Activated gamma-delta T cell treated with Interleukin-2 at 50 U/mL for 16 hours (primary cell): ENCODE results near the gene BLOC1S4.
"Not testable (repeated sequence)": the region's sequence is repeated elsewhere in the genome, so short reads cannot be mapped to it uniquely, and the experiment has no call there.

Experiments used
- DNase-seq: peaks from one replicate; pipeline ENCODE4 v3.0.0-alpha.2; 2020

Gene BLOC1S4

GRCh38 chr4:6719611-6720179 is 3.7 kb downstream of the BLOC1S4 start:
- DNase-seq, result no peak

- peak; percentile 89 for DNase-seq
Measured at GRCh38 chr4:6720202-6720699, 4.3 kb downstream of the BLOC1S4 start.

DNA sequence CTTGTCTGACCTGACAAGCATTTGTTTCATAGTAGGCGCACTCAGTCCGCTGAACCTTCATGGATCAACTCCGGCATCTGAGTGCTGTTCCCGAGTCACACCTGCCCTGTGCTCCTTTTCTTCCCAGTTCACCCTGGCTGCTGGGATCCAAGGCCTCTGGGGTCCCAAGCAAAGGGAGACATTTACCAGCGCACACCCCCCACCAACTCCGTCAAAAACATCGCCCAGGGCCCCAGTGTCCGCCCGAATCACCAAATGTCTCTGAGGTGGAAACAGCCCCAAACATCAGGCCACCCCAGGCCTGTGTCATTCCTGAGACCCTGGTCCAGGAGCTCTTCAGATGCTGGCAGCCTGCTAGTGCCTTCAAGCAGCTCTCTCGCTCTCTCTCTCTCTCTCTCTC is 5.1 kb downstream of the BLOC1S4 start:
- DNase-seq, result no peak

GRCh38 chr4:6722891-6723290 is 6.9 kb downstream of the BLOC1S4 start:
- no peak for DNase-seq

DNA sequence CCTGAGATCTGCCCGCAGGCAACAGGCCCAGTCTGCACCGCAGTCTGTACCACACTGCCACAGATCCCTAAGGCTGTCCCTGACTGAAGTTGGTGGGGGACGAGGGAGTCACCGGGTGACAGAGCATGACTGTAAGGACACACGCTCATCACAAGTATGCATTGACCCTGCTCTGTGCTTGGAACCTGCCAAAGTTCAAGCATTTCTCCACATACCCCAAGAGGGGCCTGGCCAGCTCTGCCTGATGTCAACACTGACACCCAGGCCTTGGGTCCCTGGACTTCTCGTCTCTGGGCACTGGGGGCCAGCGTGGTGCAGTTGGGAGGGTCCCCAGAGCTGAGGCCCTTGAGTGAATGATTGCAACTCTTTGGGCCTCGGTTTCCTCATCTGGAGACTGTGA is 7.9 kb downstream of the BLOC1S4 start:
- no peak for DNase-seq

DNA sequence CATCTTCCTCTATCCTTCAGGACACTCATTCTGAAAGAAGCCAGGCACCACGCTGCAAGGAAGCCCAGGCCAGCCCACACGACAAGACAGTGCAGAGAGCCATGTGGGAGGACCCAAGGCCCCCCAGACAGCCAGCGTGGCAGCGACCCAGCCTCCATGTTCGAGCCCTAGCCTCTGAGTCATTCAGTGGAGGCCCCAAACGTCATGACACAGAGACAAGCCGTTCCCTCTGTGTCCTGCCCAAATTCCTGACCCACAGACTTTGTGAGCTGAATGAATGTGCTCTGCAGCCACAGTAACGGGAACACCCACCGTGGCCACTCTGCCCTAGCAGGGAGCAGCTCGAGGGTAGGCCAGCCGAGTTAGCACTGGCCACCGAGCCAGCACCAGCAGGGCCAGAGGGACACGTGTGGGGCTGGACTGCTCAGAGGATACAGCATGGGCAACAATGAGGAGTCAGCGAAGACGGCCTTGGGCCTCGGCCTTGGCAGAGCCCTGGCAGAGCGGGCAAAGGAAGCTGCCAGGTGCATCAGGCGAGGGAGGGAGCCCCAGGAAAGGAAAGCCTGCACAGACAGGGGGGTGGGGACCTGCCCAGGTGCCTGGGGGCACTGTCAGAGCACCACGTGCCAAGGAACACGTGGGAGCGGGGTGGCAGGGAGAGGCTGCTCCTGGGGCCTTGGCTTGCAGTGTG is 8.6 kb downstream of the BLOC1S4 start:
- no peak for DNase-seq

DNA sequence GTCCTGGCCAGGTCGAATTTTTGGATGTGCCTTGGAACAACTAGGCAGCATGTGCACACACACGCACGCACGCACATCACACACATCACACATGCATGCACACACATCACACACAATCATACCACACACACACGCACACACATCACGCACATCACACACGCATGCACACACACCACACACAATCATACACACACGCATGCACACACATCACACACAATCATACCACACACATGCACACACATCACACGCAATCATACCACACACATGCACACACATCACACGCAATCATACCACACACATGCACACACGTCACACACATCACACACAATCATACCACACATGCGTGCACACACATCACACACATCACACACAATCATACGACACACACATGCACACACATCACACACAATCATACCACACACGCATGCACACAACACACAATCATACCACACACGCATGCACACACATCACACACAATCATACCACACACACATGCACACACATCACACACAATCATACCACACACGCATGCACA is 9.5 kb downstream of the BLOC1S4 start:
- not testable (repeated sequence) for DNase-seq

DNA sequence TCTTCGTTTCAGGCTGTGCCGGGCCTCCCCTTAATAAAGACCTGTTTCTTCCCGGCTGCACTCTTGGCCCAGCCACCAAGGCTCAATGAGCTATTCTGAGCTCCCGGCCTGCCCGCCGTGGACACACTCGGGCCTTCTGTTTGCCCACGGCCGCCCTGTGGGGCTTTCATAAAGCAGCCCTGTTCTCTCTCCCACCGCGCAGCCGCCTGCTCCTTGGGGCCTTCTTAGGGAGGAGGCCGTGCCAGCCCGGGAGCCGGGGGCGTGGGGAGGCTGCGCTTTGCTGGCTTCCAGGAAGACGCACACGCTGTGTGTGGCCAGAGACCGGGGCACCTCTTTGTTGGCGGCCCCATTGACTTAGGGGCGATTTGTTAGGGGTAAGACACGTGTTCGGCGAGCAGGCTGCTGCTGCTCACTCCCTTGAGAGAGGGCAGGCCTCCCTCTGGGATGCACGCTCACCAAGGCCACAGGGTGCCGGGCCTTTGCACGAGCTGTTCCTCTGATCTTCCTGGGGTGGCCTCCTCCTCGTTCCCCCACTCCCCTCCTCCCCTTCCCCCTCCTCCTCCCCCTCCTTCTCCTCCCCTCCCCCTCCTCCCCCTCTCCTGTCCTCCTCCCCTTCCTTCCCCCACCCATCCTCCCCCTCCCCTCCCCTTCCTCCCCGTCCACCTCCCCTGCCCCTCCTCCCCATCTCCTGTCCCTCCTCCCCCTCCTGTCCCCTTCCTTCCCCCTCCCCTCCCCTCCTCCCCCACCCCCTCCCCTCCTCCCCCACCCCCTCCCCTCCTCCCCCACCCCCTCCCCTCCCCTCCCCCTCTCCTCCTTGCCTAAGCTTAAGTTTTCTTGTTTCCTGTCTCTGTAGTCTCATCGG is 11.3 kb downstream of the BLOC1S4 start:
- DNase-seq, result no peak

- DNase-seq, result no peak
Measured at GRCh38 chr4:6727943-6728250, 11.9 kb downstream of the BLOC1S4 start.

DNA sequence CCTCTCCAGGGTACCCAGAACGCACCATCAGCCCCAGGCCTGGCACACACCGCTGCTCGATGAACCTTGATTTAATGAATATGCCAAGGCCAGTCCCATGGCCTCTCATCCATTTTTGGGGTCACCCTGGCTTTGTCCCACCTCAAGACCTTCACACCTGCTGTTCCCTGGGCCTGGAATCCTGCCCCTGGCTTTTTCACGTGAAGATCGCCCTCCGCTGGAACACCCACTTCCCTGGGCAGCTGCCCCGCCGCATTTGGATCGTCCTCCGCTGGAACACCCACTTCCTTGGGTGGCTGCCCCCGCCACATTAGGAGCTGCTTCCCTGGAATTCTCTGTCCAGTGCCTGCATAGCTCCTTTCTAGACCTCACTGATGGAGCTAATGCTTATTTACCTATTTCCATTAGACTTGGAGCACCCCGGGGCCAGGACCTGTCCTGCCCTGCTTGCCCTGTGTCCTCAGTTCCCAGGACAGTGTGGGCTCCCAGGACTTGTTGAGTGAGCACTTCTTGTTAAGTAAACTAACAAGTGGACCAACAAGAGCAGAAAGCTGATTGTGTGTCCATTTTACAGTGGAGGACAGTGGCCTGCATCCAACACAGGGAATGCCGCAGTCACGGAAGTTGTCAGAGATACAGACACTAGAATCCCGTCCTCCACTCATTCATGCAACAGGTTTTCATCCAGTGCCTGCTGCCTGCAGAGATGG is 12.5 kb downstream of the BLOC1S4 start:
- DNase-seq, result no peak

DNA sequence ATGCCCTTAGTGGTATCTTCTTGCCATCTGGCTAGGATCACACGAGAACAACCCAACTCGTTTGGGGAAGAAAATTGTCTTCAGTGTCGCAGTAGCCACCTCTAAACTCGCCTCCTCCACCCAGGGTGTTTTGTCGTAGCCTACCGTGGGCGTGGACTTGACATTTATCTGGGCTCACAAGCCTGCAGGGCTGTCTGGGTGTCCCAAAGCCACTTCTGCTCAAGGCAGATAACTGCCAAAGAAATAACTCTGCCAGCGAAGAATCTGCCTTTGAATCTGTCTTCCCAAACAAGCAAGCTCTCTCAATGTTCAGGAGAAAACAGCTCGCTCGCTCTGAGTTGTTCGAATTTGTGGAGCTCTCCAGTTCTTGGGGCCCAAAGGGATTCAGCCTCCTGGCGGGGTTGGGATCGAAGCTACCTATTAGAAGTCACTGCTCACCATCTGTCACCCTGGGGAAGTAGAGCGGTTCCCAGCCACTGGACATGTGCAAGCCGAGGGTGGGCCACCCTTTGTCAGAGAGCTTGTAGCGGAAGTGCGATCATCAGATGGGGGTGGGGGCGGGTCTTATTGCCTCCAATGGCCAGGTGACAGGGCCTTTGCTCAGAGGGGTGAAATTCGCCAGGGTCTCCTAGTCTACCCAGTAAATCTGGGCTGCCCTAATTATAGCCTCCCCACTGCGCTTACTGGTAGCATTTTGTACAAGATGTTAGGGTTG is 14.8 kb downstream of the BLOC1S4 start:
- DNase-seq, result no peak

- no peak for DNase-seq
Measured at GRCh38 chr4:6731318-6731675, 15.3 kb downstream of the BLOC1S4 start.

DNA sequence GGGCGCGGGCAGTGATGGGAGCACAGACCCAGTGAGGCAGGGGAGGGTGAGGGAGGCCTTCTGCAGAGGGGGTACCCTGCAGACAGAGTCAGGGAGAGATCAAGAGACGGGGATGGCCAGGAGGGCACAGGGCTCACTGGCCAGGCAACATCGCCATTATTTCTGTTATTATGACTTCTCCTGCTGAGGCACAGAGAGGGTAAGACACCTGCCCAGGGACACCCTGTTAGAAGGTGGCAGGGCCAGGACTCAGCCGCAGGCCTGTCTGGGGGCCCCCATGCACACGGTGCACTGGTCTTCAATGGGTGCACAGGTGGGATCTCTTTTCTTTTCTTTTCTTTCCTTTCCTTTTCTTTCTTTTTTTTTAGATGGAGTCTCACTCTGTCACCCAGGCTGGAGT is 15.8 kb downstream of the BLOC1S4 start:
- no peak for DNase-seq

DNA sequence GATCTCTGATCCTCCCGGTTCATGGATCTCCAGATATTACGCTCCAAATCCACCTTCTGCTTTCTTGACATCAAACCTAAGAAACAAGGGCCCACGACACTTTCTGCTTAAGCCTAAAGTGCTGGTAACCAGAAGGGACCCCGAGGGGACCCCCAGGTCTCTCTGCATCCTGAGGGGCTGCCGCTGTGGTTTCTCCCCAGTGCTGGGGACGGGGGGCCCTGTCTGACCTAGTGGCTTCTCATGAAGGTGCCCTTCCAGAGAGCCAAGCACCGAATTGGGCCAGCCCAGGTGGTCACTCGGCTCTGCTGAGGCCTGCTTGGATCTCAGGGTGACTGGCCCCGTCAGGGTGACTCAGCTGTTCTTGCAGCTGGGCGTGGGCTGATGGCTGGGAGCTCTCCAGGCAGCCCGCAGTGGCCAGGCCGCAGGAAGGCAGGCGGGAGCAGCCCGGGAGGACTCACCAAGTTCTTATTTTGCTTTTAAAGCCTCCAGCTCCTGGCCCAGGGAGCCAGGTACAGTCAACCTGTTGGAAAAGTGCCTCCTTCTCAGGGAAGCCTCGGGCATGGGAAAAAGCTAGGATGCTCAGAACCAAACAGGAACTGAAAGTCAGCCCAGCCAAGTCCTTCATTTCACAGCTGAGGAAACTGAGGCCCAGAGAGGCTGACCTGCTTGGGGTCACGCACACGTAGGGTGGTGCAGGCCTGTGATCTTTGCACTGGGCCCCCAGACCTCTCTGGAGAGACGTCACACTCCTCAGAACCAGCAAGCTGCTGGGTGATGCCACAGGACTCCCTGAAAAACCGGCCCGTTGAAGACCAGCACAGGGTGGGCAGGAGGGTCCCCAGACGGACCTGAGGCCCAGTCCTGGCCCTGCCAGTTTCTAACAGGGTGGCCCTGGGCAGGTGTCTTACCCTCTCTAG is 16.7 kb downstream of the BLOC1S4 start:
- no peak for DNase-seq

DNA sequence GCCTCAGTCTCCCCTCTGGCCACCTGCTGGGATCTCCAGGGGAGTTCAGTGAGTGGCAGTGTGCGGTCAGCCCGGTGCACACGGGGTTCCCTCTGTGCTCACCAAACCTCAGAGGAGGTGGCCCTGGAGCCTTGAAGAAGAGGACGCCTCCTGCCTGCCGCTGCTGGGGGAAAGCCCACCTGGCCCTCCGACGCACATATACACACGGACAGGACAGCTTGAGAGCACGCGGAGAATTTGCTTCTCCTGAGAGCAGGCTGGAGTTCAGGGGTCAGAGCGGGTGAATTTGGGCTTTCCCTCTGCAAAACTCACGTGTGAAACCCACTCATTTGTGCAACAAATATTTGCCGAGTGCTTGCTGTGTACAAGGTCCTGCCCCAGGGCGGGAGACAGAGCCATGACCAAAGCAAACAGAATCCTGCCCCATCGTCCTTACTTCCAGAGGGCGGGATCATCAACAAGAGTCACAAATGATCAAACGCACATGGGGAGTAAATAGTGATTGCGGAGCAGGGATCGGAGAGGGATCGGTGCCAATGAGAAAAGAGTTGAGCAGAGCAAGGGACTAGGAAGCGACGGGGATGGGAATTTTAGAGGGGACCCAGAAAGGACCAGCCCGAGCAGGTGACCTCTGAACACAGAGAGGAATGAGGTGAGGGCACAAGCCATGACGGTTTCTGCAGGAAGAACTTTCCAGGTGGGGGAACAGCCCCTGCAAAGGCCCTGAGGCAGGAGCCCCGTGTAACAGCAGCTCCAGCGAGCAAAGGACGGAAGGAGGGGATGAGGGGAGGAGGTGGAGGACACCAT is 17.6 kb downstream of the BLOC1S4 start:
- DNase-seq, result no peak

- DNase-seq, result no peak
Measured at GRCh38 chr4:6734165-6734786, 18.3 kb downstream of the BLOC1S4 start.

DNA sequence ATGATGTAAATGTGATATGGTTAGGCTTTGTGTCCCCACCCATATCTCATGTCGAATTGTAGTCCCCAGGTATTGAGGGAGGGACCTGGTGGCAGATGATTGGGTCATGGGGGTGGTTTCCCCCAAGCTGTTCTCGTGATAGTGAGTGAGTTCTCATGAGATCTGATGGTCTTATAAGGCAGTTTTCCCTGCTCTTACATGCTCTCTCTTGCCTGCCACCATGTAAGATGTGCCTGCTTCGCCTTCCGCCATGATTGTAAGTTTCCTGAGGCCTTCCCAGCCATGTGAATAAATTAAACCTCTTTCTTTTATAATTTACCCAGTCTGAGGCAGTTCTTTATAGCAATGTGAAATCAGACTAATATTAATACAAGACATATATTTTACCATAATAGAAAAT is 23.9 kb downstream of the BLOC1S4 start:
- no peak for DNase-seq

GRCh38 chr4:6740347-6740746 is 24.4 kb downstream of the BLOC1S4 start:
- DNase-seq, result no peak

GRCh38 chr4:6742507-6742906 is 26.5 kb downstream of the BLOC1S4 start:
- DNase-seq, result no peak

DNA sequence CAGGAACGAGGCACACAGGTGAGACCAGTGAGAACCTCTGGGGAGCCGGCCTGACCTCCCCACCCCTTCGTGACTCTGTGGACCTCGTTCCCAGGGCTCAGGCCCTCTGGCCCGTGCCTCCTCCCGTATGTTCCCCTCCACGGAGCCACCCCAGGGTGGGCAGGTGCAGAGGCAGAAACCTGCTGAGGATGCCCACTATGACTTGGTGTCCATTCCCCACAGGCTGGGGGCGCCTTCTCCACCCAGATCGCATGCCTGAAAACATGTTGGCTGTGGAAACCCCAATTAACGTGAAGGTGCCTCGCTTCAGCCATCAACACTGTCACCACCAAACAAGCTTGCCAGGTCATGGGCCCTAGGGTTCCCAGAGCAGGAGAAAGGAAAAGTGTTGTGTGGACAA is 27.0 kb downstream of the BLOC1S4 start:
- DNase-seq, result no peak
